GM23338 (cell line): ENCODE results near the gene CUBN.

ENCODE experiments used
- CREB1 ChIP-seq: fragments of 250-450 bp; sonication (Bioruptor Pico); IDR thresholded peaks from 2 replicates; pipeline ENCODE4 v1.5.0; 2020; ENCODE audit warnings: low read depth, mild to moderate bottlenecking, moderate library complexity
- EZH2 ChIP-seq: fragments of 200-600 bp; sonication (generic); IDR thresholded peaks from one replicate; pipeline ENCODE4 v1.8.0; 2017; ENCODE audit warnings: antibody characterized with exemption, mild to moderate bottlenecking, low read depth; ENCODE audit not compliant: unreplicated experiment
- EZH2phosphoT487 ChIP-seq: fragments of 200-600 bp; sonication (generic); IDR thresholded peaks from one replicate; pipeline ENCODE4 v1.8.1; 2018; ENCODE audit warnings: antibody characterized with exemption; ENCODE audit not compliant: unreplicated experiment
- TF ChIP-seq, protein P1 (sequence below), 2 experiments: fragments of 200-600 bp in 1 of 2; sonication (generic) in 1 of 2; conservative IDR thresholded peaks; 2 replicates each; pipeline versions ENCODE4 v1.5.1 to v1.6.1; 2016 to 2017; ENCODE audit warnings: antibody characterized with exemption in 2 of 2, low read depth in 2 of 2, mild to moderate bottlenecking in 2 of 2, moderate library complexity in 1 of 2

GRCh38 chr10:16789261-16789660 is 340.4 kb downstream of the CUBN start:
- TF ChIP-seq EZH2 = no peak
- TF ChIP-seq CREB1 (CRISPR knock-in tag) = no peak
- TF ChIP-seq, protein P1, sequence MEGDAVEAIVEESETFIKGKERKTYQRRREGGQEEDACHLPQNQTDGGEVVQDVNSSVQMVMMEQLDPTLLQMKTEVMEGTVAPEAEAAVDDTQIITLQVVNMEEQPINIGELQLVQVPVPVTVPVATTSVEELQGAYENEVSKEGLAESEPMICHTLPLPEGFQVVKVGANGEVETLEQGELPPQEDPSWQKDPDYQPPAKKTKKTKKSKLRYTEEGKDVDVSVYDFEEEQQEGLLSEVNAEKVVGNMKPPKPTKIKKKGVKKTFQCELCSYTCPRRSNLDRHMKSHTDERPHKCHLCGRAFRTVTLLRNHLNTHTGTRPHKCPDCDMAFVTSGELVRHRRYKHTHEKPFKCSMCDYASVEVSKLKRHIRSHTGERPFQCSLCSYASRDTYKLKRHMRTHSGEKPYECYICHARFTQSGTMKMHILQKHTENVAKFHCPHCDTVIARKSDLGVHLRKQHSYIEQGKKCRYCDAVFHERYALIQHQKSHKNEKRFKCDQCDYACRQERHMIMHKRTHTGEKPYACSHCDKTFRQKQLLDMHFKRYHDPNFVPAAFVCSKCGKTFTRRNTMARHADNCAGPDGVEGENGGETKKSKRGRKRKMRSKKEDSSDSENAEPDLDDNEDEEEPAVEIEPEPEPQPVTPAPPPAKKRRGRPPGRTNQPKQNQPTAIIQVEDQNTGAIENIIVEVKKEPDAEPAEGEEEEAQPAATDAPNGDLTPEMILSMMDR (conservative IDR thresholded peaks at IDR 0.05; ENCODE audit: low read depth in 2 of 2) = no peak
- no peak for TF ChIP-seq EZH2phosphoT487
